Measurements from ENCODE around the gene PAM16.
A peak's percentile ranks its signal among the peaks of the same experiment; 100 is the strongest.

The PAM16 gene

DNA sequence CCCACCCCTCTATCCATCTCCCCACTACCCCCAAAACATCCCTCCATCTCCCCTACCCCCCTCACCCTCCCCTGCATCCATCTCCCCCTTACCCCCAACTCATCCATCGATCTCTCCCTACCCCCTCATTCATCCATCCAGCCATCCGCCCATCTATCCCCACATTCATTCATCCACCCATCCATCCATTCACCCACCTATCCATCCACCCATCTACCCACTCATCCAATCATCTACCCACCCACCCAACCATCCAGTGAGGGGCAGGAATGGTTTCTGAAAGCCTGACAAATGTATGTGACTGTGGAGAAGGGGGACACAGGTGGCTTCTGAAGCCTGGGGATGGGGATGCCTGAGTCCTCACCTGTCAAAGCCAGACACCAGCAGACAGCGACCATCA, 8.8 kb upstream of the PAM16 start:
- no peaks in the 10 kb centered on the region for H3K27me3 ChIP-seq (ENCODE audit: insufficient read depth, low read length)
- H3K4me1 ChIP-seq (ENCODE audit: insufficient read depth, low read length): no peaks in the 10 kb centered on the region
- H2AFZ ChIP-seq (ENCODE audit: low read depth, low read length): no peak overlapping the region
- H3K4me3 ChIP-seq (ENCODE audit: low read length): no peak overlapping the region
- peaks cover 8% of the 10 kb centered on the region for H3K36me3 ChIP-seq (ENCODE audit: insufficient read depth, low read length)
- no peaks in the 10 kb centered on the region for H3K9me3 ChIP-seq (ENCODE audit: low read length)

DNA sequence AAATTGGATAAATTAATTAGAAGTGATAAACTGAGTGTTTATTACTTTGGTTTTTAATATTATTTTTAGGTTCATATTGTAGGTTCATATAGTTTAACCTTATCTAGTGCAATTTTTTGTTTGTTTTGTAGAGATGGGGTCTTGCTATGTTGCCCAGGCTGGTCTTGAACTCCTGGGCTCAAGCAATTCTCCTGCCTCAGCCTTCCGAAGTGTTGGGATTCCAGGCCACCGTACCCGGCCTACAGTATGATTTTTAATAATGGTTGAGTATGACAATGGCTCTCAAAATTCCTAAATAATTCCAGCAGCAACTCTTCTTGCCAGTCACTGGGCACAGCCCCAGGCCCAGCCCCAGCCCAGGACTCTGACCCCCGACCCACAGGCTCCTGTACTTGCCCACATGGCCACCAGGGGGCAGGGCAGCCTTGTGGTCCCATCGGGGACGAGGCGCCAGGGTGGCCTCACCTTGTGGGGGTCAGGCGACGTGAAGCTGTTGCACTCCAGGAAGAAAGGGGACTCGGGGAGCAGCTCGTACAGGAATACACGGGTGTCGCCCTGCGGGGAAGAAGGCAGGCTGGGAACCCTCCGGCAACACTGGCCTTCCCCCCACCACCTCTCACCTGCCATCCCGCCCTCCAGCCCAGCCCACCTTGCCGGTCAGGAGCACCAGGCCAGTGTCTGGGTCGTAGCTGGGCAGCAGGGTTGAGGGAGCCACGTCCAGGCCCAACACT, 7.9 kb upstream of the PAM16 start:
- no peaks in the 10 kb centered on the region for H3K4me1 ChIP-seq (ENCODE audit: insufficient read depth, low read length)
- H3K27me3 ChIP-seq (ENCODE audit: insufficient read depth, low read length): no peaks in the 10 kb centered on the region
- H3K9me3 ChIP-seq (ENCODE audit: low read length): no peaks in the 10 kb centered on the region
- no peak overlapping the region for H3K4me3 ChIP-seq (ENCODE audit: low read length)
- no peak overlapping the region for H2AFZ ChIP-seq (ENCODE audit: low read depth, low read length)
- peaks cover 8% of the 10 kb centered on the region for H3K36me3 ChIP-seq (ENCODE audit: insufficient read depth, low read length)

DNA sequence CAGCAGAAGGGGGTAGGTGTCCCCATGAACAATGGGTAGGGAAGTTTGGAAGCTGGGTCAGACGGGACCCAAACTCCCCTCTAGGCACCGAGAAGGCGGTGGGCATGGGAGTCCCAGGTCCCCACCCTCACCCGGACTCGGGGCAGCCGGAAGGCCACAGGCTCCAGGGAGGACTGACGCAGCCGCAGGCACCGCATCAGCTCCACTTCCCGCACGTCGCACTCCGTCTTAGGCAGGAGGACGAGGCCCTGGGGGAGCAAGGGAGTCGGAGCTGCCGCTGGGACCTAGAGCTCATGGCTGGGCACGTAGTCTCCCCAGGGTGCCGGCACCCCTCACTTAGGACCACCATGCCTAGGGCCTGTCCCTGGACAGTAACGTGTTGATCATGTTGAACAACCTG, 7.1 kb upstream of the PAM16 start:
- Histone ChIP-seq H3K4me3 (ENCODE audit: low read length) (no peak overlapping the region), H3K27me3 (ENCODE audit: insufficient read depth, low read length) (no peaks in the 10 kb centered on the region), H3K4me1 (ENCODE audit: insufficient read depth, low read length) (no peaks in the 10 kb centered on the region), H3K9me3 (ENCODE audit: low read length) (no peaks in the 10 kb centered on the region), H2AFZ (ENCODE audit: low read depth, low read length) (no peak overlapping the region), H3K36me3 (ENCODE audit: insufficient read depth, low read length) (peaks cover 8% of the 10 kb centered on the region)

DNA sequence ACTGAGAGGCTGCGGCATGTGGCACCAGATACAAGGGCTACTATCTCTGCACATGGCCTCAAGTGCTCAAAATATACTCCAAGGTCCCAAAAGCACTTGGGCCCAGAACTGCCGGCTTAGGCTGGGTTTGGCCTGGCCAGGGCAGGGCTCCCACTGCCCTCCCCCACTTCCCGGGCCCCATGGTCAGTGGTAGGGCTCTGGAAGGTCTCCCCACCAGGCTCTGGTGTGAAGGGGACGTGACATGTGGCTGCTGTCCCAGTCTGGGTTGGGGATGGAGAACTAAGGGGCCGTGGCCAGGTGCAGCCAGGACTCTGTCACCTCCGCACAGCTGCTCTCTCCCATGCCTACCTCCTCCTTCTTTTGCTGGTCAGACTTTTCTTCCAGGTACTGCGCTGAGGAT, 5.7 kb upstream of the PAM16 start:
- no peaks in the 10 kb centered on the region for H3K4me1 ChIP-seq (ENCODE audit: insufficient read depth, low read length)

DNA sequence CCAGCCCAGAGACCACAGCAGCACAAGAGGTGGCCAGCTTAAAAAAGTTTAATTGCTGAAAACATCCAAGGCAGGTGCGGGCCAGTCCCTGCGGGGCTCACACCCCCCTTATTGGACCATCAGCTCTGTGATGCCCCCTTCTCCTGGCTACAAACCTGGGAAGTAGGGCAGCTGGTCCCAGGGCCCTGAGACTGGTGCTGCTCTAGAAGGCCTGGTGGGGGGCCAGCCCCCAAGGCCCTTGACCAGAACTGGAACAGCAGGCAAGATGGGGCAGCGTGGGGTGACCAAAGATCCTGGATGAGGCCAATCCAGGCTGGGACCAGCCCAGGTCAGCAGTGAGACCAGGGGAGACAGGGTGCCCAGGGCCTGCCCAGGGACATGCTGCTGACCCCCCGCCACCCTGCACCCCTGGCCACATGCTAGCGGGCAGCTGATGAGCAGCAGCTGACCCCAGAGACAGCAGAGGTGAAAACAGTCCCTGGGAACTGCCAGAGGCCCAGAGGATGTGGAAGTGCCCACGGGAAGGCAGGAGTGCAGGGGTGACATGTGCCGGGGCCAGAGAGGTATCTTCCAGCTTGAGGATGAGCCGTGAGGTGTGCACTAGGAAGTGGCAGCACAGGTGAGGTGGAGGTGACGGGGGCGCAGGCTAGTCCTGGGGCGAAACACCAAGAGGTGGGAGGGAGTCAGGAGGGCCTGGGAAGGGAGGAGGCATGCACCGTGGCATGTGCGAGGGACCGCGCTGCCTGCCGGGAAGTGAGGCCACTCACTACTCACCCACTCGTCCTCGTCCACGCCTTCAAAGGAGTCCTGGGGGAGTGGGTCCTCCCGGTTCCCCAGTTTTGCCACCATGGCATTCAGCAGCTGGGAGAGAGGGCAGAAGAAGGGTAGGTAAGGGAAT, 3.6 kb upstream of the PAM16 start:
- Histone ChIP-seq H2AFZ (ENCODE audit: low read depth, low read length) (no peak overlapping the region), H3K27me3 (ENCODE audit: insufficient read depth, low read length) (no peaks in the 10 kb centered on the region), H3K4me1 (ENCODE audit: insufficient read depth, low read length) (peaks cover 9% of the 10 kb centered on the region), H3K4me3 (ENCODE audit: low read length) (no peak overlapping the region), H3K9me3 (ENCODE audit: low read length) (no peaks in the 10 kb centered on the region), H3K36me3 (ENCODE audit: insufficient read depth, low read length) (peaks cover 4% of the 10 kb centered on the region)

More for the DNA sequence above, 5.7 kb upstream of the PAM16 start:
- H3K4me3 ChIP-seq (ENCODE audit: low read length): no peak overlapping the region
- H3K27me3 ChIP-seq (ENCODE audit: insufficient read depth, low read length): no peaks in the 10 kb centered on the region
- peaks cover 4% of the 10 kb centered on the region for H3K36me3 ChIP-seq (ENCODE audit: insufficient read depth, low read length)
- H3K9me3 ChIP-seq (ENCODE audit: low read length): no peaks in the 10 kb centered on the region
- H2AFZ ChIP-seq (ENCODE audit: low read depth, low read length): no peak overlapping the region

DNA sequence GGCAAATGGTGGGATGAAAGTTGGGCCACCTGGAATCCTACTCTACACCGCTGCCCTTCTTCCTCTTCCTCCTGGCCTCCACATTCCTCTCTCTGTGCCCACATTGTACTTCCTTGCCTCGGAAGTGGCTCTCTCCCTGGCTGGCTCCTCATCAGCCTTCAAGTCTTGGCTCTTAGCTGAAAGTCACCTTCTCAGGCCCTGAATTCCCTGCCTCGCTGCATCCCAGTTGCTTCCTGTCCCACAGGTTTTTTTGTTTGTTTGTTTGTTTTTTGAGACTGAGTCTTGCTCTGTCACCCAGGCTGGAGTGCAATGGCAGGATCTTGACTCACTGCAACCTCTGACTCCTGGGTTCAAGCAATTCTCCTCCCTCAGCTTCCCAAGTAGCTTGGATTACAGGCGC, 2.6 kb upstream of the PAM16 start:
- Histone ChIP-seq H3K27me3 (ENCODE audit: insufficient read depth, low read length) (no peaks in the 10 kb centered on the region), H2AFZ (ENCODE audit: low read depth, low read length) (no peak overlapping the region), H3K4me3 (ENCODE audit: low read length) (no peak overlapping the region), H3K9me3 (ENCODE audit: low read length) (no peaks in the 10 kb centered on the region), H3K4me1 (ENCODE audit: insufficient read depth, low read length) (peaks cover 9% of the 10 kb centered on the region), H3K36me3 (ENCODE audit: insufficient read depth, low read length) (peaks cover 4% of the 10 kb centered on the region)

DNA sequence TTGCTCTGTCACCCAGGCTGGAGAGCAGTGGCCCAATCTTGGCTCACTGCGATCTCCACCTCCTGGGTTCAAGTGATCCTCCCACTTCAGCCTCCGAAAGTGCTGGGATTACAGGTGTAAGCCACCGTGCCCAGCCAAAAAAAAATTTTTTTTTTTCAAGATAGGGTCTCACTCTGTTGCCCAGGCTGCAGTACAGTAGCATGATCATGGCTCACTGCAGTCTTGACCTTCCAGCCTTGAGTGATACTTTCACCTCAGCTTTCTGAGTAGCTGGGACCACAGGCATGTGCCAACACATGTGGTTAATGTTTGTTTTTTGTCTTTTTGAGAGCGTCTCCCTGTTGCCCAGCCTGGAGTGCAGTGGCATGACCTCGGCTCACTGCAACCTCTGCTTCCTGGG, 1.7 kb upstream of the PAM16 start:
- Histone ChIP-seq H3K9me3 (ENCODE audit: low read length) (no peaks in the 10 kb centered on the region), H3K4me1 (ENCODE audit: insufficient read depth, low read length) (peaks cover 9% of the 10 kb centered on the region), H3K36me3 (ENCODE audit: insufficient read depth, low read length) (no peaks in the 10 kb centered on the region), H3K4me3 (ENCODE audit: low read length) (no peak overlapping the region), H3K27me3 (ENCODE audit: insufficient read depth, low read length) (no peaks in the 10 kb centered on the region), H2AFZ (ENCODE audit: low read depth, low read length) (no peak overlapping the region)

DNA sequence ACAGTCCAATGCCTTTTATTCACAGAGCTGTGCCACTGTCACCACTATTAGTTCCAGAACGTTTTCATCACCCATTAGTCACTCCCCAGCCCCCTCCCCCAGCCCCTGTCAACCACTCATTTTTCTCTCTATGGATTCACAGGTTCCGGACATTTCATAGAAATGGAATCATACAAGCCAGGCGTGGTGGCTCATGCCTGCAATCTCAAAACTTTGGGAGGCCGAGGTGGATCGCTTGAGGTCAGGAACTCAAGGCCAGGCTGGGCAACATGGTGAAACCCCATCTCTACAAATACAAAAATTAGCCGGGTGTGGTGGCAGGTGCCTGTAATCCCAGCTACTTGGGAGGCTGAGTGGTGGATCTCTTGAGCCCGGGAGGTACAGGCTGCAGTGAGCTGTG, 759 bp upstream of the PAM16 start:
- Histone ChIP-seq H2AFZ (ENCODE audit: low read depth, low read length) (no peak overlapping the region), H3K4me3 (ENCODE audit: low read length) (no peak overlapping the region), H3K9me3 (ENCODE audit: low read length) (no peaks in the 10 kb centered on the region), H3K36me3 (ENCODE audit: insufficient read depth, low read length) (no peaks in the 10 kb centered on the region), H3K27me3 (ENCODE audit: insufficient read depth, low read length) (no peaks in the 10 kb centered on the region), H3K4me1 (ENCODE audit: insufficient read depth, low read length) (peaks cover 9% of the 10 kb centered on the region)

DNA sequence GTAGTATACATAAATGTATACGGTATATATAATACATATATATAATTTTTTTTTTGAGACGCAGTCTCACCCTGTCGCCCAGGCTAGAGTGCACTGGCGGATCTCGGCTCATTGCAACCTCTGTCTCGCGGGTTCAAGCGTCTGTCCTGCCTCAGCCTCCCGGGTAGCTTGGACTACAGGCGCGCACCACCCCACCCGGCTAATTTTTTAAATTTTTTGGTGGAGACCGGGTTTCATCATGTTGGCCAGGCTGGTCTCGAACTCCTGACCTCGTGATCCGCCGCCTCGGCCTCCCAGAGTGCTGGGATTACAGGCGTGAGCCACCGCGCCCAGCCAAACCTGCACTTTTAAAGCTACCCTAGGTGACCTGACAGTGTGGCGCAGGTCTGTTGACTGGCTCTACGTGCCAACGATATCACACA, 745 bp downstream of the PAM16 start:
- H3K27me3 ChIP-seq (ENCODE audit: insufficient read depth, low read length): no peaks in the 10 kb centered on the region
- no peaks in the 10 kb centered on the region for H3K9me3 ChIP-seq (ENCODE audit: low read length)
- H2AFZ ChIP-seq (ENCODE audit: low read depth, low read length): no peak overlapping the region
- no peaks in the 10 kb centered on the region for H3K36me3 ChIP-seq (ENCODE audit: insufficient read depth, low read length)
- H3K4me3 ChIP-seq (ENCODE audit: low read length): peak overlapping the region; percentile 99
- H3K4me1 ChIP-seq (ENCODE audit: insufficient read depth, low read length): peaks cover 9% of the 10 kb centered on the region

DNA sequence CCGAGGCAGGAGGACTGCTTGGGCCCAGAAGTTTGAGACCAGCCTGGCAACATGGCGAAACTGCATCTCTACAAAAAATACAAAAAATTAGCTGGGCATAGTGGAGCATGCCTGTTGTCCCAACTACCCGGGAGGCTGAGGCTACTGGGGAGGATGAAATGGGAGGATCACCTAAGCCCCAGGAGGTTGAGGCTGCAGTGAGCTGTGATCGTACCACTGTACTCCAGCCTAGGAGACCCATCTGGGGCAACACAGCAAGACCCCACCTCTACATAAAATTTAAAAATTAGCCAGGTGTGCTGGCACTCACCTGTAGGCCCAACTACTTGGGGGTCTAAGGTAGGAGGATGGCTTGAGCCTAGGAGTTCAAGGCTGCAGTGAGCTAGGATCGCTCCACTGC, 1.8 kb downstream of the PAM16 start:
- no peaks in the 10 kb centered on the region for H3K27me3 ChIP-seq (ENCODE audit: insufficient read depth, low read length)
- H3K9me3 ChIP-seq (ENCODE audit: low read length): no peaks in the 10 kb centered on the region
- no peaks in the 10 kb centered on the region for H3K36me3 ChIP-seq (ENCODE audit: insufficient read depth, low read length)
- no peak overlapping the region for H2AFZ ChIP-seq (ENCODE audit: low read depth, low read length)
- H3K4me3 ChIP-seq (ENCODE audit: low read length): no peak overlapping the region
- H3K4me1 ChIP-seq (ENCODE audit: insufficient read depth, low read length): peaks cover 9% of the 10 kb centered on the region

DNA sequence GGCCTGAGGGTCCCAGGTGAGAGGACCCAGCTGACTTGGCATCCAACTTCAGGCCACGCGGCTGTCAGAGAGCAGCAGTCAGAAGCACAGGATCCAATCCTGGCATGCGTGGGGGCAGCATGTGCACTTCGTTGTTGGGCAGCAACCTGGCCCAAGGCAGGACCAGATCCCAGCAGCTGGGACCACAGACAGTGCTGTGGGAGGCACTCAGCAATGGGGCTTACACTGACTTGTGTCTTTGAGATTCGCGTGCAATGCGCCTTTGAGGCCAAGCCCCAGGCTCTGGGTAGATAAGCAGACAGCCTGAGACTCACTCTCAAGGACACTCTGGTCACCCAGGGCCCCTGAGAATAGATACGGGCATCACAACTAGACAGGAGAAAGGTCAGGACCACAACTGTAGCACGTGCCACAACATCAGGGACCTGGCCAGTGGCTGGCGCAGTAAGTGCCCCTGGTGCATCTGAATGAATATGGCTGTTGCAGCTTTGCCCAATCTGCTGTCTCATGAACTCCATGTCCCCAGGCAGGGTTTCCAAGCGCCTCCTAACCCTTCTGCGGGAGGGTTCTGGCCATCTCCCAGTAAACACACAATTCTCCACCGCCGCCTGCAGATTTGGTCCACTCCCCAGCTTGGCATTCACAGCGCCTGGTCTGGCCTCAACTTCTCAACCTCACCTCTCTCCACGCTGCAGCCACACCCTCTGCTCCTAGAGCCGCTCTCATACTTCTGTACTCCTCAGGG, 3.2 kb downstream of the PAM16 start:
- no peaks in the 10 kb centered on the region for H3K27me3 ChIP-seq (ENCODE audit: insufficient read depth, low read length)
- no peak overlapping the region for H2AFZ ChIP-seq (ENCODE audit: low read depth, low read length)
- H3K9me3 ChIP-seq (ENCODE audit: low read length): no peaks in the 10 kb centered on the region
- no peaks in the 10 kb centered on the region for H3K36me3 ChIP-seq (ENCODE audit: insufficient read depth, low read length)
- no peak overlapping the region for H3K4me3 ChIP-seq (ENCODE audit: low read length)
- H3K4me1 ChIP-seq (ENCODE audit: insufficient read depth, low read length): peaks cover 9% of the 10 kb centered on the region

DNA sequence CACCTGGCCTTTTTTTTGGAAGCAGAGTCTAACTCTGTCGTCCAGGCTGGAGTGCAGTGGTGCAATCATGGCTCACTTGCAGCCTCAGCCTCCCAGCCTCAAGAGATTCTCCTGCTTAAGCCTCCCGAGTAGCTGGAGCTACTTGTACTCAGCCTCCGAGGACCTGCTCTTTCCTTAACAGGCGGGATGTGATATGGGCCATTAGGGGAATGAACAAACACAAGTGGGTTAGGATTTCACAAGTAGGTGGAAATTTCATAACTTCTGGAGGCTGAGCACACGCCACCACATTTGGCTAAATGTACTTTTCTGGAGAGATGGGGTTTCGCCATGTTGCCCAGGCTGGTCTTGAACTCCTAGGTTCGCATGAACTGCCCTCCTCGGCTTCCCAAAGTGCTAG, 4.1 kb downstream of the PAM16 start:
- Histone ChIP-seq H3K27me3 (ENCODE audit: insufficient read depth, low read length) (no peaks in the 10 kb centered on the region), H3K4me3 (ENCODE audit: low read length) (no peak overlapping the region), H3K4me1 (ENCODE audit: insufficient read depth, low read length) (peaks cover 9% of the 10 kb centered on the region), H2AFZ (ENCODE audit: low read depth, low read length) (no peak overlapping the region), H3K36me3 (ENCODE audit: insufficient read depth, low read length) (no peaks in the 10 kb centered on the region), H3K9me3 (ENCODE audit: low read length) (no peaks in the 10 kb centered on the region)
